HUES64 (cell line): ENCODE data around the gene HPCAL4.

Experiments used
- H3K27ac ChIP-seq: 2 replicates; pipeline ENCODE4 v1.7.0; 2013; ENCODE audit warnings: low read depth, low read length, inconsistent platforms
- H3K27me3 ChIP-seq: 2 replicates; pipeline ENCODE4 v1.6.1; 2013; ENCODE audit warnings: mild to moderate bottlenecking, low read length; ENCODE audit not compliant: insufficient read depth
- H3K36me3 ChIP-seq: 2 replicates; pipeline ENCODE4 v1.6.1; 2013; ENCODE audit warnings: mild to moderate bottlenecking, low read length; ENCODE audit not compliant: insufficient read depth
- H3K4me1 ChIP-seq: 2 replicates; pipeline ENCODE4 v1.6.1; 2013; ENCODE audit warnings: mild to moderate bottlenecking, low read length, moderate library complexity; ENCODE audit not compliant: insufficient read depth
- H3K4me3 ChIP-seq: 2 replicates; pipeline ENCODE4 v1.5.1; 2013; ENCODE audit warnings: mild to moderate bottlenecking, low read length, moderate library complexity
- H3K9ac ChIP-seq: 2 replicates; pipeline ENCODE4 v1.6.1; 2013; ENCODE audit warnings: mild to moderate bottlenecking, low read depth, low read length
- H3K9me3 ChIP-seq: 2 replicates; pipeline ENCODE4 v1.6.1; 2013; ENCODE audit warnings: low read depth, low read length; ENCODE audit not compliant: insufficient read depth
- WGBS: fragments of 150-250, 120-280 bp; methylation state at CpG from one replicate; pipeline ENCODE4 v1.1.7; 2013; ENCODE audit warnings: missing lambda C conversion rate; 5-methylcytosine and 5-hydroxymethylcytosine counted together

The HPCAL4 gene

DNA sequence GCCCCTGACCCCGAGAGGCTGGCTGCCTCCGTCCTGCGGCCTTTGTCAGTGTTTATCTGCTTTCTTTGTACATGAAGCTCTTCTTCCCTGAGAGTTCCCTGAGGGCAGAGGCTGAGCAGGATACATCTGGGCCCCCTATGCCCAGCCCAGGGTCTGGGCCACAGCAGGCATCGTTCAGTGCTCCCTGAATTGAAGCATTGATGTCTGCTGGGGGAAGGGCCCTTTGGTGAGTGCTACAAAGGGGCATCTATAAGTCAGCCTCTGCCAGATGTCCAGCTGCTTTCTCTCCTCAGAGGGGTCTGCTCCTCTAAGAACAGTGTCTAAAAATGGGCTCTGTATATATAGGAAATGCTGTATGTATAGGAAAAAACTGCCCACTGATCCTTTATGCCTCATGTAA is 53.9 kb downstream of the HPCAL4 start:
- H3K9me3 ChIP-seq: no peaks in the 10 kb centered on the region
- H3K27me3 ChIP-seq: peaks cover 94% of the 10 kb centered on the region
- 67% methylated on average over 4 of the region's 4 CpGs for WGBS
- H3K27ac ChIP-seq: no peak overlapping the region
- no peak overlapping the region for H3K4me3 ChIP-seq
- peaks cover 5% of the 10 kb centered on the region; the same call in 1 of the 2 replicates for H3K4me1 ChIP-seq
- H3K36me3 ChIP-seq: no peaks in the 10 kb centered on the region
- H3K9ac ChIP-seq: no peak overlapping the region

DNA sequence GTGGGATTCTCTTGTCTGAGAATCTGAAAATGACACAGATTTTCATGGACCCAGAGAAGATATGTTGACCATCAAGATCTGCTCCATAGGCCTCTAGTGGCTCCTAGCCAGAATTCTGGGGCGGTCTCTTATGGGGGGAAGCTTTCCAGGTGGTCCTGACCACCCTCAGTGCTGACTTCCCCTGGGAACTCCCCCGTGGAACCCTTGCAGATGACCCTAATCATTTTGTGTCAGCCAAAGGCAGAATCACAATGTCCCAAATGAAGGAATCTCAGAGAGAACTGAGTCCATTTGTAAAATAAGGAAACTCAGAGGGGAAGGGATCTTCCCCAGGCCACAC is 55.4 kb downstream of the HPCAL4 start:
- Histone ChIP-seq H3K9ac (no peak overlapping the region), H3K27me3 (peaks cover 97% of the 10 kb centered on the region), H3K9me3 (no peaks in the 10 kb centered on the region), H3K27ac (no peak overlapping the region), H3K4me3 (no peak overlapping the region), H3K4me1 (peaks cover 5% of the 10 kb centered on the region; the same call in 1 of the 2 replicates), H3K36me3 (no peaks in the 10 kb centered on the region)
- 49% methylated on average over 2 of the region's 2 CpGs for WGBS

DNA sequence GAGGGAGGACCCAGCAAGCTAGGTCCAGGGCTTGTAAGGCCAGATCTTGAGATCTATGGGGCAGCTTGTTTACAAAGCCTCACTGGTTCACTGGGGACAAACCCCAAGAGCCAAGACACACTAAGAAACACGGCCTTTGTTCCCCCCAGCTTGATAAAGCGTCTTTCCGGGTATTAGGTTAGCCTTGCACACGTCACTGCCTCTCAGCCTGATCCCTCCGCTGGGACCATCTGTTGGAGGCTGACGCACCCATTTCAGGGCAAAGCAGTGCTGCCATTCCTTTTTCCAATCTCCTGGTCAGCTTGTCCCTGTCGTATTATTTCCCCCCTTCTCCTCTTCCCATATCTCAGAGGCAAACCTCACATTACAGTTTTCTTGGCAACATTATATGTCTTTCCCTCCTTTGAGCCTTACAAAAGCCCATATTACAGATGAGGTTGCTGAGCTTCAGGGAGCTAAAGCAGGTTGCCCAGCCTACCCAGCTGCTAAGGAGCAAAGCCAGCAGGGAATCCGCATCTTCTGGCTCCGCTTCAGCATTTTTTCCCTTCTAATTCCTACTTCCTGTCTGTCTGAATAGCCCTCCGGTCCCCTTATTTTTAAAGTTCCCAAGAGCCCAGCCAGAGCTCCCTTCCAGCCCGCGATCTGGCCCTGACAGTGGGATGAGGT is 55.9 kb downstream of the HPCAL4 start:
- Histone ChIP-seq H3K4me3 (no peak overlapping the region), H3K27me3 (peaks cover 97% of the 10 kb centered on the region), H3K9ac (no peak overlapping the region), H3K36me3 (no peaks in the 10 kb centered on the region), H3K9me3 (no peaks in the 10 kb centered on the region), H3K4me1 (peaks cover 5% of the 10 kb centered on the region; the same call in 1 of the 2 replicates), H3K27ac (no peak overlapping the region)
- WGBS: 79% methylated on average over 12 of the region's 12 CpGs

GRCh38 chr1:39633422-39633821 is 57.8 kb downstream of the HPCAL4 start:
- Histone ChIP-seq H3K4me1 (peaks cover 5% of the 10 kb centered on the region; the same call in 1 of the 2 replicates), H3K27ac (no peak overlapping the region), H3K9ac (no peak overlapping the region), H3K4me3 (peak overlapping the region; percentile 44), H3K9me3 (no peaks in the 10 kb centered on the region), H3K36me3 (no peaks in the 10 kb centered on the region), H3K27me3 (peaks cover 94% of the 10 kb centered on the region)
- WGBS: 68% methylated on average over 3 of the region's 3 CpGs

- H3K27me3 ChIP-seq: peaks cover 90% of the 10 kb centered on the region
- H3K9me3 ChIP-seq: no peaks in the 10 kb centered on the region
- peaks cover 5% of the 10 kb centered on the region; the same call in 1 of the 2 replicates for H3K4me1 ChIP-seq
- 7% methylated on average over 61 of the region's 61 CpGs for WGBS
- no peak overlapping the region for H3K27ac ChIP-seq
- H3K9ac ChIP-seq: no peak overlapping the region
- no peaks in the 10 kb centered on the region for H3K36me3 ChIP-seq
- peak overlapping the region; percentile 44 for H3K4me3 ChIP-seq
Observed at GRCh38 chr1:39632682-39633417, 58.4 kb downstream of the HPCAL4 start.

GRCh38 chr1:39632323-39632681 is 58.9 kb downstream of the HPCAL4 start:
- peaks cover 5% of the 10 kb centered on the region; the same call in 1 of the 2 replicates for H3K4me1 ChIP-seq
- H3K9ac ChIP-seq: no peak overlapping the region
- peak overlapping the region; percentile 25; the same call in 1 of the 2 replicates for H3K4me3 ChIP-seq
- H3K27me3 ChIP-seq: peaks cover 86% of the 10 kb centered on the region
- no peaks in the 10 kb centered on the region for H3K9me3 ChIP-seq
- H3K36me3 ChIP-seq: no peaks in the 10 kb centered on the region
- WGBS: 80% methylated on average over 5 of the region's 5 CpGs
- no peak overlapping the region for H3K27ac ChIP-seq

DNA sequence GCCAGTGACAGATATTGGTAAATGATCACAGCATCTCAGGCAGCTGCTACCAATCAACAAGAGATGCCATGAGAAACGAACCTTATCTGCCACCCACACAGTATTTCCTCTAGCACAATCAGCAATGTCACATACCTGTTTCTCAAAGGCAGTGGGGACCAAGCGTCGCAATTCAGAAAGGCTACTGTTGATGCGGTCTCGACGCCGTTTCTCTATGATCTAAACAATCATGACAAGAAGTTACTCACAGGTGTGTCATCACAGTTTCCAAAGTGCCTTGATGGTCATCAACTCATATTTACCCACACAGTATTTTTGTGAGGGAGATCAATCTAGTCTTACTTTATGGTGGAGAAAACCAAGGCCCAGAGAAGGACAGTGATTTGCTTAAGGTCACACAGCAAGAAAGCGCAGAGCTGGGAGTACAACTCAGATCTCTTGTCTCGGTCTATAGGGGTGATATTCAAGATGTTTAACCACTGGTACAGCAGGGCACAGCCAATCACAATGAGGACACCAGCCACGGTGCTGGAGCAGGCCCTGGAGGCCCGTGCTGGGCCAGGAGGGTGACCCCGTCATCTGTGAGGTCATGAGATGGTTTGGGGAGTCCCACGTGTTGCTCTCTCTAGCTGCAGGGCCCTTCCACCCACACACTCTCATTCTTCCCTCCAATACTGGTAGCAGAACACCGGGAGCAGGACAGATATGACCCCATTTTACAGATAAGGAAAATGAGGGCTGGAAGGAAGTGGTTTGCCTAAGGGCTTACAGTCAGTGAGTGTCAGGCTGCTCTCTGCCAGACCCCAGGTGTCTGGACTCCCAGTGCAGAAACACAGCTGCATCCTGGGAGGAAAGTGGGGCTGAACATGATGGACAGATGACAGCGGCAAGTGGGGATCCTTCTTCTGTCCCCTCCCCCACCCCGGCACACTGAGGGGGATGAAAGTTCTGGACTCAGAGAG is 59.6 kb downstream of the HPCAL4 start:
- peaks cover 5% of the 10 kb centered on the region; the same call in 1 of the 2 replicates for H3K4me1 ChIP-seq
- H3K36me3 ChIP-seq: no peaks in the 10 kb centered on the region
- peaks cover 86% of the 10 kb centered on the region for H3K27me3 ChIP-seq
- no peak overlapping the region for H3K9ac ChIP-seq
- no peak overlapping the region for H3K27ac ChIP-seq
- no peak overlapping the region for H3K4me3 ChIP-seq
- no peaks in the 10 kb centered on the region for H3K9me3 ChIP-seq
- WGBS: 91% methylated on average over 14 of the region's 16 CpGs

DNA sequence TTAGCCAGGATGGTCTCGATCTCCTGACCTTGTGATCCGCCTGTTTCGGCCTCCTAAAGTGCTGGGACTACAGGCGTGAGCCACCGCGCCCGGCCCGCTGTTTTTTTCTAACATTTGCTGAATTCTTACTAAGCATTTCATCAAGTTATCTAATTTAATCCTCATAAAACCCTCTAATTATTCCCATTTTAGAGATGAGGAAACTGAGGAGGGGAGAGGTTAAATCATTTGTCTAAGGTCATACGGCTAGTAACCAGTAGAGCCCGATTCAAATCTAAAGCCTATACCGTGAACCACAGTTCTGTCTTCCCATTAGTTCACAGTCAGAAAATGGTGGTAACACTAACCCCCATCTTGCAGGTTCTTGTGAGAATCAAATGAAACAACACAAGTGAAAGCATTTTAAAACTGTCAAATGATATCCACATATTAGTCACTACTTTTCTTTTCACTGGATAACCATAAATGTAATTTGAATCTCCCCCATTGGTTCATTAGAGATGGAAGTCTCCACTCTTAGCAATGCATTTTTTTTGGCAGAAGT is 62.4 kb downstream of the HPCAL4 start:
- H3K36me3 ChIP-seq: no peaks in the 10 kb centered on the region
- WGBS: 93% methylated on average over 11 of the region's 11 CpGs
- no peaks in the 10 kb centered on the region for H3K4me1 ChIP-seq
- H3K9me3 ChIP-seq: no peaks in the 10 kb centered on the region
- H3K9ac ChIP-seq: no peak overlapping the region
- H3K27me3 ChIP-seq: peaks cover 81% of the 10 kb centered on the region
- H3K27ac ChIP-seq: no peak overlapping the region
- no peak overlapping the region for H3K4me3 ChIP-seq
